SK-N-SH (cell line): ENCODE data around the gene LRRC26. TPM values are rescaled to one million over a fixed set of nuclear protein-coding genes. Genes with fewer than 3 reads are reported as not detected.

Experiments used
- CTCF ChIA-PET: fragments of 300-600, 350-600 bp; formaldehyde crosslinking; extraction: SDS; loops from one replicate; lab custom pipeline; 2021; lab: Yijun Ruan, JAX
- POLR2A ChIA-PET: fragments of 350-600 bp; sonication (Branson Sonifier 250); formaldehyde crosslinking; extraction: SDS; loops from one replicate; lab custom pipeline; 2020; ENCODE audit warnings: antibody characterized with exemption, inconsistent platforms; lab: Yijun Ruan, JAX
- DNase-seq: peaks from one replicate; pipeline ENCODE4 v3.0.0; 2012
- H2AFZ ChIP-seq: fragments of 200-600 bp; sonication (generic); 2 replicates; pipeline ENCODE4 v1.8.1; 2016; ENCODE audit warnings: antibody characterized with exemption, mild to moderate bottlenecking, low read depth
- H3F3A ChIP-seq: fragments of 200-600 bp; sonication (generic); replicated peaks from 2 replicates; pipeline ENCODE3; 2016; ENCODE audit warnings: antibody characterized with exemption, mild to moderate bottlenecking; ENCODE audit not compliant: insufficient read depth
- H3K27ac ChIP-seq, 2 experiments: fragments of 200-500 bp in 1 of 2; fragments of 200-600 bp in 1 of 2; sonication (Bioruptor generic) in 1 of 2; sonication (generic), shearing (Covaris generic) in 1 of 2; 2 replicates each; pipeline versions ENCODE4 v1.5.1 to v1.6.1; 2014 to 2016; ENCODE audit warnings: low read depth in 2 of 2, inconsistent platforms in 1 of 2, low read length in 1 of 2, mild to moderate bottlenecking in 1 of 2, mixed read lengths in 1 of 2
- H3K27me3 ChIP-seq: fragments of 200-600 bp; sonication (generic), shearing (Covaris generic); 2 replicates; pipeline ENCODE4 v1.6.1; 2016; ENCODE audit warnings: mixed run types; ENCODE audit not compliant: insufficient read depth
- H3K36me3 ChIP-seq, 2 experiments: fragments of 200-500 bp in 1 of 2; fragments of 200-600 bp in 1 of 2; sonication (Bioruptor generic) in 1 of 2; sonication (generic) in 1 of 2; replicated peaks in 1 of 2; 2 replicates each; pipeline versions ENCODE3 to v1.5.1; 2014 to 2016; ENCODE audit warnings: low read length in 1 of 2, mild to moderate bottlenecking in 1 of 2; ENCODE audit not compliant: insufficient read depth in 2 of 2, control insufficient read depth in 1 of 2
- H3K4me1 ChIP-seq, 2 experiments: fragments of 200-500 bp in 1 of 2; fragments of 200-600 bp in 1 of 2; sonication (Bioruptor generic) in 1 of 2; sonication (generic), shearing (Covaris generic) in 1 of 2; 2 replicates each; pipeline versions ENCODE4 v1.5.1 to v1.6.1; 2014 to 2016; ENCODE audit warnings: low read depth in 1 of 2, low read length in 1 of 2, mixed run types in 1 of 2; ENCODE audit not compliant: insufficient read depth in 2 of 2, control insufficient read depth in 1 of 2
- H3K4me2 ChIP-seq: fragments of 200-600 bp; sonication (generic), shearing (Covaris generic); 2 replicates; pipeline ENCODE4 v1.6.1; 2017; ENCODE audit warnings: mixed run types
- H3K4me3 ChIP-seq, 2 experiments: fragments of 200-500 bp in 1 of 2; fragments of 200-600 bp in 1 of 2; sonication (Bioruptor generic) in 1 of 2; sonication (generic), shearing (Covaris generic) in 1 of 2; 2 replicates each; pipeline versions ENCODE4 v1.5.1 to v1.8.1; 2014 to 2016; ENCODE audit warnings: low read depth in 2 of 2, inconsistent platforms in 1 of 2, low read length in 1 of 2, mild to moderate bottlenecking in 1 of 2, mixed read lengths in 1 of 2, moderate library complexity in 1 of 2
- H3K79me2 ChIP-seq: fragments of 200-600 bp; sonication (generic); 2 replicates; pipeline ENCODE4 v1.8.1; 2017; ENCODE audit warnings: mild to moderate bottlenecking; ENCODE audit not compliant: insufficient read depth
- H3K9ac ChIP-seq: fragments of 200-600 bp; sonication (generic); 2 replicates; pipeline ENCODE4 v1.6.1; 2017; ENCODE audit warnings: mixed run types
- H3K9me2 ChIP-seq: fragments of 200-600 bp; sonication (generic); 2 replicates; pipeline ENCODE4 v1.6.1; 2017; ENCODE audit warnings: mixed run types
- H3K9me3 ChIP-seq: fragments of 200-600 bp; sonication (generic); 2 replicates; pipeline ENCODE4 v1.6.1; 2017; ENCODE audit warnings: mixed run types, mild to moderate bottlenecking, moderate library complexity
- H4K20me1 ChIP-seq: fragments of 200-600 bp; sonication (generic); 2 replicates; pipeline ENCODE4 v1.6.1; 2017; ENCODE audit warnings: mild to moderate bottlenecking, mixed run types; ENCODE audit not compliant: insufficient read depth
- CHD2 ChIP-seq: fragments of 150-350 bp; IDR thresholded peaks from 2 replicates; pipeline ENCODE4 v1.6.1; 2018; ENCODE audit warnings: low read length; ENCODE audit not compliant: partially characterized antibody
- FOSL2 ChIP-seq: IDR thresholded peaks from 2 replicates; pipeline ENCODE4 v1.4.0; 2012; ENCODE audit warnings: low read depth, mild to moderate bottlenecking, moderate library complexity, borderline replicate concordance
- FOXJ3 ChIP-seq: sonication (generic); formaldehyde crosslinking; IDR thresholded peaks from 2 replicates; pipeline ENCODE4 v1.5.1; 2020; ENCODE audit warnings: mild to moderate bottlenecking, missing genetic modification reagents
- FOXM1 ChIP-seq: IDR thresholded peaks from 2 replicates; pipeline ENCODE4 v1.4.0; 2012; ENCODE audit warnings: low read depth, mild to moderate bottlenecking
- GABPA ChIP-seq: IDR thresholded peaks from 2 replicates; pipeline ENCODE4 v1.4.0; 2012; ENCODE audit warnings: low read depth, mild to moderate bottlenecking
- MEF2A ChIP-seq: IDR thresholded peaks from 2 replicates; pipeline ENCODE4 v1.4.0; 2012; ENCODE audit warnings: low read depth, borderline replicate concordance
- MXI1 ChIP-seq: IDR thresholded peaks from 2 replicates; pipeline ENCODE4 v1.6.1; 2012; ENCODE audit warnings: mild to moderate bottlenecking, low read depth, low read length, improper control_type of control experiment
- NFIC ChIP-seq: IDR thresholded peaks from 2 replicates; pipeline ENCODE4 v1.4.0; 2012; ENCODE audit warnings: borderline replicate concordance
- POLR2AphosphoS5 ChIP-seq: IDR thresholded peaks from 2 replicates; pipeline ENCODE4 v1.6.1; 2012; ENCODE audit warnings: low read depth, low read length
- RCOR1 ChIP-seq: fragments of 150-350 bp; IDR thresholded peaks from 2 replicates; pipeline ENCODE4 v1.6.1; 2017; ENCODE audit warnings: antibody characterized with exemption, low read length
- RFX5 ChIP-seq: IDR thresholded peaks from 2 replicates; pipeline ENCODE4 v1.6.1; 2012; ENCODE audit warnings: mild to moderate bottlenecking, improper control_type of control experiment, low read length
- SIN3A ChIP-seq: IDR thresholded peaks from 2 replicates; pipeline ENCODE4 v1.6.1; 2012; ENCODE audit warnings: low read depth, mild to moderate bottlenecking, low read length, moderate library complexity, borderline replicate concordance
- SMC3 ChIP-seq: IDR thresholded peaks from 2 replicates; pipeline ENCODE4 v1.6.1; 2012; ENCODE audit warnings: low read depth, low read length, improper control_type of control experiment
- TAF1 ChIP-seq: IDR thresholded peaks from 2 replicates; pipeline ENCODE4 v1.6.1; 2012; ENCODE audit warnings: low read depth, mild to moderate bottlenecking, low read length, moderate library complexity, borderline replicate concordance
- TCF12 ChIP-seq: IDR thresholded peaks from 2 replicates; pipeline ENCODE4 v1.4.0; 2012
- YY1 ChIP-seq: IDR thresholded peaks from 2 replicates; pipeline ENCODE4 v1.4.0; 2012; ENCODE audit warnings: low read depth, mild to moderate bottlenecking
- WGBS: methylation state at CpG from one replicate; pipeline ENCODE4 v1.1.6; 2017; ENCODE audit warnings: low lambda C conversion rate; 5-methylcytosine and 5-hydroxymethylcytosine counted together
- polyA plus RNA-seq, 3 experiments: library from polyadenylated mRNA; depleted of rRNA; stranded (reverse); fragments of >200 nt; gene quantifications; 2 replicates each; pipeline ENCODE4 v1.2.3, GENCODE V29; 2012
- TF ChIP-seq, protein P1 (sequence below): fragments of 150-350 bp; IDR thresholded peaks from 2 replicates; pipeline ENCODE4 v1.6.1; 2016; ENCODE audit warnings: mild to moderate bottlenecking, low read depth, low read length
- TF ChIP-seq, protein P2 (sequence below): IDR thresholded peaks from 2 replicates; pipeline ENCODE4 v1.6.1; 2012; ENCODE audit warnings: mild to moderate bottlenecking, low read depth, low read length, moderate library complexity

LRRC26 gene
- polyA plus RNA-seq, 1 of the 3 experiments (the other 2 are of a cell fraction), result not detected

- H3K4me3 ChIP-seq, result no peak overlapping the region
- no peaks in the 10 kb centered on the region for H3K9me3 ChIP-seq
- DNase-seq, result peak; percentile 50
- 70% methylated on average over 16 of the region's 21 CpGs for WGBS
- no peaks in the 10 kb centered on the region for H3K79me2 ChIP-seq
- H2AFZ ChIP-seq, result no peak overlapping the region
- POLR2A ChIA-PET, result interaction anchor here (1.5 kb wide), 1 partner anchor 35 kb away, joined by 5 read pairs; the partner anchor contains the start of gene GRIN1
- no peaks in the 10 kb centered on the region for H3F3A ChIP-seq
- H3K9me2 ChIP-seq, result no peaks in the 10 kb centered on the region
- no peak overlapping the region for H3K4me2 ChIP-seq
- peaks cover 15% of the 10 kb centered on the region for H3K27me3 ChIP-seq
- H3K36me3 ChIP-seq, result peaks cover 0 to 7% of the 10 kb centered on the region in 2 experiments
- CTCF ChIA-PET, result interaction anchor here (1.0 to 5.0 kb wide), 2 partner anchors 10 to 15 kb away, joined by 3 to 24 read pairs; partner anchors contain the start of genes ANAPC2 and SSNA1
- TF ChIP-seq FOXM1, result no peak
- no peak for TF ChIP-seq MXI1
- TF ChIP-seq, protein P1, sequence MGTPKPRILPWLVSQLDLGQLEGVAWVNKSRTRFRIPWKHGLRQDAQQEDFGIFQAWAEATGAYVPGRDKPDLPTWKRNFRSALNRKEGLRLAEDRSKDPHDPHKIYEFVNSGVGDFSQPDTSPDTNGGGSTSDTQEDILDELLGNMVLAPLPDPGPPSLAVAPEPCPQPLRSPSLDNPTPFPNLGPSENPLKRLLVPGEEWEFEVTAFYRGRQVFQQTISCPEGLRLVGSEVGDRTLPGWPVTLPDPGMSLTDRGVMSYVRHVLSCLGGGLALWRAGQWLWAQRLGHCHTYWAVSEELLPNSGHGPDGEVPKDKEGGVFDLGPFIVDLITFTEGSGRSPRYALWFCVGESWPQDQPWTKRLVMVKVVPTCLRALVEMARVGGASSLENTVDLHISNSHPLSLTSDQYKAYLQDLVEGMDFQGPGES, result no peak
- TF ChIP-seq GABPA, result no peak
- H4K20me1 ChIP-seq, result no peaks in the 10 kb centered on the region
- no peak overlapping the region for H3K9ac ChIP-seq
- H3K4me1 ChIP-seq, result peaks cover 0 to 23% of the 10 kb centered on the region in 2 experiments; a peak in 1 of 4 replicates
- H3K27ac ChIP-seq, result peak overlapping the region in 1 of 2 experiments; percentile 50; a peak in 2 of 4 replicates
These were observed 3.3 kb upstream of the LRRC26 start for GRCh38 chr9:137172901-137173795.

DNA sequence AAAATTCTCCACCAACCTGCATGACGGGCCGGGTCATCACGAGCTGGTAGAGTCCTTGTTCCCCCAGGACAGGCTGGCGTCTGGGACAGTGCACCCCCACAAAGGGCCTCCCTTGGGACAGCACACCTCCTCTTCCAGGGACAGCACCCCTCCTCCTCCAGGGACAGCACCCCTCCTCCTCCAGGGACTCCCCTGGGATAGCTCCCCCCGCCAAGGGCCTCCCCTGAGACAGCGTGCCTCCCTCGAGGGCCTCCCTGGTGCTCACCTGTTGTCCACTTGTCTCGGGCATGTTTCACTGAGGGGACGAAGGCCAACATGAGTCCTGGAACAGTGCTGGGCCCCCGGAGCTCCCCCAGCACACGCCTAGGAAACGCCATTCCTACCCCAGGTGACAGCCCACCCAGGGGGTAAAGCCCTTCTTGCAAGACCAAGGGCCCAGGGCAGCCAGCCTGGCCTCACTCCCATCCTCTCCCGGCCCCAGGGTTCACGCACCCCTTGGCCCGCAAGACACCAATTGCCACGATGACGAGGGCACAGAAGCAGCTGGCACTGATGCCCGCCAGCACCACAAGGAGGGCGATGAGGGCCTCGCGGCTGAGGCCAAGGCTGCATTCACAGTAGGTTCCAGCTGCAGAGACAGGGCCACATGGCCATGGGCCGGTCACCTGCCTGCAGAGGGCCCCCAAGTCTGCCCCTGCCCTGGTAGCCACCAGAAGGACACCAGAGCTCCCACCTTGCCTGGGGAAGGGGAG is 1.5 kb upstream of the LRRC26 start:
- H2AFZ ChIP-seq, result no peak overlapping the region
- H3K79me2 ChIP-seq, result no peaks in the 10 kb centered on the region
- no peak overlapping the region for H3K9ac ChIP-seq
- no peaks in the 10 kb centered on the region for H3K36me3 ChIP-seq
- WGBS, result 84% methylated on average over 6 of the region's 22 CpGs
- H4K20me1 ChIP-seq, result no peaks in the 10 kb centered on the region
- no peaks in the 10 kb centered on the region for H3K9me3 ChIP-seq
- H3F3A ChIP-seq, result no peaks in the 10 kb centered on the region
- DNase-seq, result no peak
- TF ChIP-seq FOSL2 (no peak), TCF12 (no peak), RFX5 (no peak), TAF1 (no peak), NFIC (no peak), RCOR1 (no peak), SIN3A (no peak), MEF2A (no peak), YY1 (no peak), CHD2 (no peak), FOXM1 (no peak), SMC3 (no peak), FOXJ3 (CRISPR knock-in tag) (no peak), POLR2AphosphoS5 (no peak)
- TF ChIP-seq, protein P1, result no peak
- TF ChIP-seq, protein P2, sequence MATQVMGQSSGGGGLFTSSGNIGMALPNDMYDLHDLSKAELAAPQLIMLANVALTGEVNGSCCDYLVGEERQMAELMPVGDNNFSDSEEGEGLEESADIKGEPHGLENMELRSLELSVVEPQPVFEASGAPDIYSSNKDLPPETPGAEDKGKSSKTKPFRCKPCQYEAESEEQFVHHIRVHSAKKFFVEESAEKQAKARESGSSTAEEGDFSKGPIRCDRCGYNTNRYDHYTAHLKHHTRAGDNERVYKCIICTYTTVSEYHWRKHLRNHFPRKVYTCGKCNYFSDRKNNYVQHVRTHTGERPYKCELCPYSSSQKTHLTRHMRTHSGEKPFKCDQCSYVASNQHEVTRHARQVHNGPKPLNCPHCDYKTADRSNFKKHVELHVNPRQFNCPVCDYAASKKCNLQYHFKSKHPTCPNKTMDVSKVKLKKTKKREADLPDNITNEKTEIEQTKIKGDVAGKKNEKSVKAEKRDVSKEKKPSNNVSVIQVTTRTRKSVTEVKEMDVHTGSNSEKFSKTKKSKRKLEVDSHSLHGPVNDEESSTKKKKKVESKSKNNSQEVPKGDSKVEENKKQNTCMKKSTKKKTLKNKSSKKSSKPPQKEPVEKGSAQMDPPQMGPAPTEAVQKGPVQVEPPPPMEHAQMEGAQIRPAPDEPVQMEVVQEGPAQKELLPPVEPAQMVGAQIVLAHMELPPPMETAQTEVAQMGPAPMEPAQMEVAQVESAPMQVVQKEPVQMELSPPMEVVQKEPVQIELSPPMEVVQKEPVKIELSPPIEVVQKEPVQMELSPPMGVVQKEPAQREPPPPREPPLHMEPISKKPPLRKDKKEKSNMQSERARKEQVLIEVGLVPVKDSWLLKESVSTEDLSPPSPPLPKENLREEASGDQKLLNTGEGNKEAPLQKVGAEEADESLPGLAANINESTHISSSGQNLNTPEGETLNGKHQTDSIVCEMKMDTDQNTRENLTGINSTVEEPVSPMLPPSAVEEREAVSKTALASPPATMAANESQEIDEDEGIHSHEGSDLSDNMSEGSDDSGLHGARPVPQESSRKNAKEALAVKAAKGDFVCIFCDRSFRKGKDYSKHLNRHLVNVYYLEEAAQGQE, result no peak
- POLR2A ChIA-PET, result interaction anchor here (1.3 to 1.5 kb wide), 2 partner anchors 17 to 32 kb away, joined by 3 read pairs; partner anchors contain the start of genes ANAPC2, GRIN1 and SSNA1
- no peaks in the 10 kb centered on the region for H3K9me2 ChIP-seq
- H3K4me3 ChIP-seq, result no peak overlapping the region
- no peak overlapping the region for H3K4me2 ChIP-seq
- H3K27ac ChIP-seq, result no peak overlapping the region
- H3K4me1 ChIP-seq, result peaks cover 0 to 23% of the 10 kb centered on the region in 2 experiments; a peak in 1 of 4 replicates
- CTCF ChIA-PET, result interaction anchor here (0.8 to 5.0 kb wide), 6 partner anchors 13 to 124 kb away, joined by 3 to 24 read pairs (median 4); partner anchors contain the start of genes ANAPC2, GRIN1, RNF224 and SSNA1
- peaks cover 33% of the 10 kb centered on the region for H3K27me3 ChIP-seq
